HL-60 (cell line): ENCODE data around the gene CEP112.

Source experiments
- GABPA ChIP-seq: IDR thresholded peaks from 2 replicates; pipeline ENCODE4 v1.6.1; 2012; ENCODE audit warnings: low read depth
- POLR2AphosphoS5 ChIP-seq: IDR thresholded peaks from 2 replicates; pipeline ENCODE4 v1.6.1; 2012; ENCODE audit warnings: low read depth
- SPI1 ChIP-seq: IDR thresholded peaks from 2 replicates; pipeline ENCODE4 v1.6.1; 2012; ENCODE audit warnings: low read depth, mild to moderate bottlenecking, borderline replicate concordance
- TF ChIP-seq, protein P1 (sequence below): IDR thresholded peaks from one replicate; pipeline ENCODE4 v1.5.1; 2011; ENCODE audit warnings: low read length, control low read depth, inconsistent platforms; ENCODE audit not compliant: insufficient read depth
- TF ChIP-seq, protein P2 (sequence below): IDR thresholded peaks from 2 replicates; pipeline ENCODE4 v1.6.1; 2012; ENCODE audit warnings: low read depth; ENCODE audit not compliant: insufficient replicate concordance

DNA sequence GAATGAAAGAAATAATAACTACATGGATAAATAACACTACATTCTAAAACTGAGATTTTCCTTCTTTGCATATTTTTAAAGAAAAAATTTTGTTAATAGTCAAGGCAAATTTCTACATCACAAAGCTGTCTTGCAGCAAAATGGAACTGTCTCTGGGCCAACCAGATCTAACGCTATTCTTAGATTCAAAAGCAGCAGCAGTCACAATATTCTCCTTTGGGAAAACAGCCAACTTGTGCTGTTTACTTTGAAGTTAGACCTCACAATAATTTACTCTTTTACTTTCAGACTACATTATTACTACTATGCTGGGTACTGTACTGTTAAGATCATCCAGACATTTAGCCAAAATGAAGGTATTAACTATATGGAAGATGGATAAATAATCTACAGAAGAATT, 189.1 kb downstream of the CEP112 start:
- TF ChIP-seq POLR2AphosphoS5 (no peak), GABPA (no peak), SPI1 (no peak)
- TF ChIP-seq, protein P1, sequence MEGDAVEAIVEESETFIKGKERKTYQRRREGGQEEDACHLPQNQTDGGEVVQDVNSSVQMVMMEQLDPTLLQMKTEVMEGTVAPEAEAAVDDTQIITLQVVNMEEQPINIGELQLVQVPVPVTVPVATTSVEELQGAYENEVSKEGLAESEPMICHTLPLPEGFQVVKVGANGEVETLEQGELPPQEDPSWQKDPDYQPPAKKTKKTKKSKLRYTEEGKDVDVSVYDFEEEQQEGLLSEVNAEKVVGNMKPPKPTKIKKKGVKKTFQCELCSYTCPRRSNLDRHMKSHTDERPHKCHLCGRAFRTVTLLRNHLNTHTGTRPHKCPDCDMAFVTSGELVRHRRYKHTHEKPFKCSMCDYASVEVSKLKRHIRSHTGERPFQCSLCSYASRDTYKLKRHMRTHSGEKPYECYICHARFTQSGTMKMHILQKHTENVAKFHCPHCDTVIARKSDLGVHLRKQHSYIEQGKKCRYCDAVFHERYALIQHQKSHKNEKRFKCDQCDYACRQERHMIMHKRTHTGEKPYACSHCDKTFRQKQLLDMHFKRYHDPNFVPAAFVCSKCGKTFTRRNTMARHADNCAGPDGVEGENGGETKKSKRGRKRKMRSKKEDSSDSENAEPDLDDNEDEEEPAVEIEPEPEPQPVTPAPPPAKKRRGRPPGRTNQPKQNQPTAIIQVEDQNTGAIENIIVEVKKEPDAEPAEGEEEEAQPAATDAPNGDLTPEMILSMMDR, result no peak
- TF ChIP-seq, protein P2, sequence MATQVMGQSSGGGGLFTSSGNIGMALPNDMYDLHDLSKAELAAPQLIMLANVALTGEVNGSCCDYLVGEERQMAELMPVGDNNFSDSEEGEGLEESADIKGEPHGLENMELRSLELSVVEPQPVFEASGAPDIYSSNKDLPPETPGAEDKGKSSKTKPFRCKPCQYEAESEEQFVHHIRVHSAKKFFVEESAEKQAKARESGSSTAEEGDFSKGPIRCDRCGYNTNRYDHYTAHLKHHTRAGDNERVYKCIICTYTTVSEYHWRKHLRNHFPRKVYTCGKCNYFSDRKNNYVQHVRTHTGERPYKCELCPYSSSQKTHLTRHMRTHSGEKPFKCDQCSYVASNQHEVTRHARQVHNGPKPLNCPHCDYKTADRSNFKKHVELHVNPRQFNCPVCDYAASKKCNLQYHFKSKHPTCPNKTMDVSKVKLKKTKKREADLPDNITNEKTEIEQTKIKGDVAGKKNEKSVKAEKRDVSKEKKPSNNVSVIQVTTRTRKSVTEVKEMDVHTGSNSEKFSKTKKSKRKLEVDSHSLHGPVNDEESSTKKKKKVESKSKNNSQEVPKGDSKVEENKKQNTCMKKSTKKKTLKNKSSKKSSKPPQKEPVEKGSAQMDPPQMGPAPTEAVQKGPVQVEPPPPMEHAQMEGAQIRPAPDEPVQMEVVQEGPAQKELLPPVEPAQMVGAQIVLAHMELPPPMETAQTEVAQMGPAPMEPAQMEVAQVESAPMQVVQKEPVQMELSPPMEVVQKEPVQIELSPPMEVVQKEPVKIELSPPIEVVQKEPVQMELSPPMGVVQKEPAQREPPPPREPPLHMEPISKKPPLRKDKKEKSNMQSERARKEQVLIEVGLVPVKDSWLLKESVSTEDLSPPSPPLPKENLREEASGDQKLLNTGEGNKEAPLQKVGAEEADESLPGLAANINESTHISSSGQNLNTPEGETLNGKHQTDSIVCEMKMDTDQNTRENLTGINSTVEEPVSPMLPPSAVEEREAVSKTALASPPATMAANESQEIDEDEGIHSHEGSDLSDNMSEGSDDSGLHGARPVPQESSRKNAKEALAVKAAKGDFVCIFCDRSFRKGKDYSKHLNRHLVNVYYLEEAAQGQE, result no peak
